HepG2 (cell line): ENCODE measurements around the gene PRR15L. TPM values are rescaled to one million over a fixed set of nuclear protein-coding genes. Genes with fewer than 3 reads are reported as not detected.

Source experiments
- ERF ChIP-seq: IDR thresholded peaks from 2 replicates; pipeline ENCODE4 v1.6.1; 2018; ENCODE audit warnings: missing biosample characterization, missing genetic modification reagents
- FOXC1 ChIP-seq: sonication (generic); formaldehyde crosslinking; IDR thresholded peaks from 2 replicates; pipeline ENCODE4 v1.8.0; 2022; ENCODE audit warnings: mild to moderate bottlenecking, missing genetic modification reagents, borderline replicate concordance
- HMG20B ChIP-seq: conservative IDR thresholded peaks from 2 replicates; pipeline ENCODE4 v1.6.1; 2016; ENCODE audit warnings: missing genetic modification reagents, missing compliant biosample characterization
- MIER3 ChIP-seq: IDR thresholded peaks from 2 replicates; pipeline ENCODE4 v1.6.1; 2016; ENCODE audit warnings: missing compliant biosample characterization, borderline replicate concordance
- NFE2L1 ChIP-seq: sonication (generic); formaldehyde crosslinking; IDR thresholded peaks from 2 replicates; pipeline ENCODE4 v1.4.0; 2020; ENCODE audit warnings: missing genetic modification reagents, mild to moderate bottlenecking, borderline replicate concordance
- RELA ChIP-seq: sonication (generic); formaldehyde crosslinking; IDR thresholded peaks from 2 replicates; pipeline ENCODE4 v1.4.0; 2020; ENCODE audit warnings: missing genetic modification reagents
- SALL2 ChIP-seq: sonication (generic); formaldehyde crosslinking; IDR thresholded peaks from 2 replicates; pipeline ENCODE4 v1.8.1; 2023; ENCODE audit warnings: mild to moderate bottlenecking, missing genetic modification reagents, inconsistent platforms
- ZMYM4 ChIP-seq: sonication (generic); formaldehyde crosslinking; IDR thresholded peaks from 2 replicates; pipeline ENCODE4 v1.8.1; 2023; ENCODE audit warnings: mild to moderate bottlenecking, missing genetic modification reagents
- ZNF232 ChIP-seq: sonication (generic); formaldehyde crosslinking; IDR thresholded peaks from 2 replicates; pipeline ENCODE4 v1.4.0; 2020; ENCODE audit warnings: missing genetic modification reagents, borderline replicate concordance
- ZNF563 ChIP-seq: sonication (generic); formaldehyde crosslinking; IDR thresholded peaks from 2 replicates; pipeline ENCODE4 v1.8.0; 2022; ENCODE audit warnings: mild to moderate bottlenecking, moderate library complexity, missing genetic modification reagents
- polyA plus RNA-seq, 8 experiments: library from polyadenylated mRNA; depleted of rRNA in 3 of 8; stranded (reverse) in 7 of 8; unstranded in 1 of 8; fragments of >200 nt; fragmentation: Illumina TruSeq in 4 of 8; extraction: Trizol in 4 of 8; gene quantifications; 2 replicates each; pipeline versions ENCODE4 v1.2.1 to v1.2.3, GENCODE V29; 2011 to 2016; ENCODE audit warnings: low read depth in 4 of 8, missing spikeins in 1 of 8, mixed read lengths in 1 of 8; ENCODE audit not compliant: insufficient read depth in 1 of 8
- total RNA-seq, 5 experiments: library from RNA; depleted of rRNA; stranded (reverse); fragments of >200 nt; fragmentation: Illumina TruSeq; extraction: Trizol; gene quantifications; 2 replicates each; pipeline ENCODE4 v1.2.3, GENCODE V29; 2016; ENCODE audit warnings: low read depth in 1 of 5
- TF ChIP-seq, protein P1 (sequence below): sonication (generic); formaldehyde crosslinking; IDR thresholded peaks from 2 replicates; pipeline ENCODE4 v1.5.0; 2020; ENCODE audit warnings: mild to moderate bottlenecking, missing genetic modification reagents
- TF ChIP-seq, protein P2 (sequence below): sonication (generic); formaldehyde crosslinking; conservative IDR thresholded peaks from 2 replicates; pipeline ENCODE4 v1.8.0; 2022; ENCODE audit warnings: low read depth, missing genetic modification reagents
- TF ChIP-seq, protein P3 (sequence below): sonication (generic); formaldehyde crosslinking; IDR thresholded peaks from 2 replicates; pipeline ENCODE4 v1.8.0; 2022; ENCODE audit warnings: mild to moderate bottlenecking, missing genetic modification reagents, borderline replicate concordance
- TF ChIP-seq, protein P4 (sequence below): sonication (generic); formaldehyde crosslinking; IDR thresholded peaks from 2 replicates; pipeline ENCODE4 v1.4.0; 2020; ENCODE audit warnings: missing genetic modification reagents, borderline replicate concordance
- TF ChIP-seq, protein P5 (sequence below): sonication (generic); formaldehyde crosslinking; IDR thresholded peaks from 2 replicates; pipeline ENCODE4 v1.9.0; 2021; ENCODE audit warnings: missing genetic modification reagents, borderline replicate concordance
- TF ChIP-seq, protein P6 (sequence below): sonication (generic); formaldehyde crosslinking; IDR thresholded peaks from 2 replicates; pipeline ENCODE4 v1.5.0; 2020; ENCODE audit warnings: missing genetic modification reagents

Gene PRR15L
- total and polyA plus RNA-seq, 2 of the 13 experiments (the other 11 are each of a cell fraction or from before 2014, with no cell fraction given): 0.44 to 2.0 TPM

DNA sequence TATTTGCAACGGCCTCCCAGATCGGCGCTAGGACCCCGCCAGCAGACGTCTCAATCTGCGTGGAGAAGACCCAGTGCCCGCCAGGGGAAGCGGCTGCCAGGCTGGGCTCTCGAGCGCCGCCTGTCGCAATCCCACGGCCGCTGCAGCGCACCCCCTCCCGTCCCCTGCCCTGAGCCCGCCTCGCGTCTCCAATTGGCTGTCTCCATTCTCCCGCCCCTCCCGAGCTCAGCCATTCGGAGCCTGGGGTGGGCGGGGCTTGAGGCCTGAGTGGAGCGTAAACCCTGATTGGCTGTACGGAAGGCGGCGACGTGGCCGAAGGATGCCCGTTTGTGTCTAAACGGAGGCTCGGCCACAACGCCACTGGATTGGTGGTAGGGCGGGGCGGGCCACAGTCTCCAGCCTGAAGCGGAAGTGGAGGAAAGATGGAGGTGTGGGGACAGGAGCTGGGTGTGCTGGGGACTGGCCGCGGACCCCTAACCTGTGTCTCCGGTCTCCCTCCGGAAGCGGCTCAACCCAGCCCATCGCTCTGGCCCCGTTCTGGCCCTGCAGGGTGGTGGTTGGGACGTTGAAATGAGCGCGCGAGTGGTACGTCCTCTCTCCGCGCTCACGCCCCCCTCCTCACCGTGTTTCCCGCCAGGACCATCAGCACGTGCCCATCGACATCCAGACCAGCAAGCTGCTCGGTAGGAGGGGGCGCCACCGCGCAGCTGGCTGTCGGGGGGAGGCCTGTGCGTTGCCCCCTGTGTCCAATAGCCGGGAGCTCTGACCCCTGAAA is 13.2 kb upstream of the PRR15L start, which contains the start of gene CDK5RAP3 (continued):
- TF ChIP-seq HMG20B (CRISPR knock-in tag): no peak
- TF ChIP-seq, protein P1, sequence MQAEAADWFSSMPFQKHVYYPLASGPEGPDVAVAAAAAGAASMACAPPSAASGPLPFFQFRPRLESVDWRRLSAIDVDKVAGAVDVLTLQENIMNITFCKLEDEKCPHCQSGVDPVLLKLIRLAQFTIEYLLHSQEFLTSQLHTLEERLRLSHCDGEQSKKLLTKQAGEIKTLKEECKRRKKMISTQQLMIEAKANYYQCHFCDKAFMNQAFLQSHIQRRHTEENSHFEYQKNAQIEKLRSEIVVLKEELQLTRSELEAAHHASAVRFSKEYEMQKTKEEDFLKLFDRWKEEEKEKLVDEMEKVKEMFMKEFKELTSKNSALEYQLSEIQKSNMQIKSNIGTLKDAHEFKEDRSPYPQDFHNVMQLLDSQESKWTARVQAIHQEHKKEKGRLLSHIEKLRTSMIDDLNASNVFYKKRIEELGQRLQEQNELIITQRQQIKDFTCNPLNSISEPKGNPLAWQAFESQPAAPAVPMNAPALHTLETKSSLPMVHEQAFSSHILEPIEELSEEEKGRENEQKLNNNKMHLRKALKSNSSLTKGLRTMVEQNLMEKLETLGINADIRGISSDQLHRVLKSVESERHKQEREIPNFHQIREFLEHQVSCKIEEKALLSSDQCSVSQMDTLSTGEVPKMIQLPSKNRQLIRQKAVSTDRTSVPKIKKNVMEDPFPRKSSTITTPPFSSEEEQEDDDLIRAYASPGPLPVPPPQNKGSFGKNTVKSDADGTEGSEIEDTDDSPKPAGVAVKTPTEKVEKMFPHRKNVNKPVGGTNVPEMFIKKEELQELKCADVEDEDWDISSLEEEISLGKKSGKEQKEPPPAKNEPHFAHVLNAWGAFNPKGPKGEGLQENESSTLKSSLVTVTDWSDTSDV (CRISPR knock-in tag): 0 out of 2 replicates have a peak, but pooled peaks have one; percentile 47
- TF ChIP-seq, protein P2, sequence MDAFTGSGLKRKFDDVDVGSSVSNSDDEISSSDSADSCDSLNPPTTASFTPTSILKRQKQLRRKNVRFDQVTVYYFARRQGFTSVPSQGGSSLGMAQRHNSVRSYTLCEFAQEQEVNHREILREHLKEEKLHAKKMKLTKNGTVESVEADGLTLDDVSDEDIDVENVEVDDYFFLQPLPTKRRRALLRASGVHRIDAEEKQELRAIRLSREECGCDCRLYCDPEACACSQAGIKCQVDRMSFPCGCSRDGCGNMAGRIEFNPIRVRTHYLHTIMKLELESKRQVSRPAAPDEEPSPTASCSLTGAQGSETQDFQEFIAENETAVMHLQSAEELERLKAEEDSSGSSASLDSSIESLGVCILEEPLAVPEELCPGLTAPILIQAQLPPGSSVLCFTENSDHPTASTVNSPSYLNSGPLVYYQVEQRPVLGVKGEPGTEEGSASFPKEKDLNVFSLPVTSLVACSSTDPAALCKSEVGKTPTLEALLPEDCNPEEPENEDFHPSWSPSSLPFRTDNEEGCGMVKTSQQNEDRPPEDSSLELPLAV: peak; percentile 85; the same call in 1 of the 2 replicates
- TF ChIP-seq, protein P3, sequence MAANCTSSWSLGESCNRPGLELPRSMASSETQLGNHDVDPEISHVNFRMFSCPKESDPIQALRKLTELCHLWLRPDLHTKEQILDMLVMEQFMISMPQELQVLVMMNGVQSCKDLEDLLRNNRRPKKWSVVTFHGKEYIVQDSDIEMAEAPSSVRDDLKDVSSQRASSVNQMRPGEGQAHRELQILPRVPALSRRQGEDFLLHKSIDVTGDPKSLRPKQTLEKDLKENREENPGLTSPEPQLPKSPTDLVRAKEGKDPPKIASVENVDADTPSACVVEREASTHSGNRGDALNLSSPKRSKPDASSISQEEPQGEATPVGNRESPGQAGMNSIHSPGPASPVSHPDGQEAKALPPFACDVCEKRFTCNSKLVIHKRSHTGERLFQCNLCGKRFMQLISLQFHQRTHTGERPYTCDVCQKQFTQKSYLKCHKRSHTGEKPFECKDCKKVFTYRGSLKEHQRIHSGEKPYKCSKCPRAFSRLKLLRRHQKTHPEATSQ (CRISPR knock-in tag): peak; percentile 92
- peak; percentile 95; the same call in 1 of the 2 replicates for TF ChIP-seq SALL2 (CRISPR knock-in tag)
- peak; percentile 65; the same call in 1 of the 2 replicates for TF ChIP-seq NFE2L1 (CRISPR knock-in tag)
- TF ChIP-seq, protein P4, sequence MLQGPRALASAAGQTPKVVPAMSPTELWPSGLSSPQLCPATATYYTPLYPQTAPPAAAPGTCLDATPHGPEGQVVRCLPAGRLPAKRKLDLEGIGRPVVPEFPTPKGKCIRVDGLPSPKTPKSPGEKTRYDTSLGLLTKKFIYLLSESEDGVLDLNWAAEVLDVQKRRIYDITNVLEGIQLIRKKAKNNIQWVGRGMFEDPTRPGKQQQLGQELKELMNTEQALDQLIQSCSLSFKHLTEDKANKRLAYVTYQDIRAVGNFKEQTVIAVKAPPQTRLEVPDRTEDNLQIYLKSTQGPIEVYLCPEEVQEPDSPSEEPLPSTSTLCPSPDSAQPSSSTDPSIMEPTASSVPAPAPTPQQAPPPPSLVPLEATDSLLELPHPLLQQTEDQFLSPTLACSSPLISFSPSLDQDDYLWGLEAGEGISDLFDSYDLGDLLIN (CRISPR knock-in tag): peak; percentile 82; the same call in 1 of the 2 replicates
- TF ChIP-seq, protein P5, sequence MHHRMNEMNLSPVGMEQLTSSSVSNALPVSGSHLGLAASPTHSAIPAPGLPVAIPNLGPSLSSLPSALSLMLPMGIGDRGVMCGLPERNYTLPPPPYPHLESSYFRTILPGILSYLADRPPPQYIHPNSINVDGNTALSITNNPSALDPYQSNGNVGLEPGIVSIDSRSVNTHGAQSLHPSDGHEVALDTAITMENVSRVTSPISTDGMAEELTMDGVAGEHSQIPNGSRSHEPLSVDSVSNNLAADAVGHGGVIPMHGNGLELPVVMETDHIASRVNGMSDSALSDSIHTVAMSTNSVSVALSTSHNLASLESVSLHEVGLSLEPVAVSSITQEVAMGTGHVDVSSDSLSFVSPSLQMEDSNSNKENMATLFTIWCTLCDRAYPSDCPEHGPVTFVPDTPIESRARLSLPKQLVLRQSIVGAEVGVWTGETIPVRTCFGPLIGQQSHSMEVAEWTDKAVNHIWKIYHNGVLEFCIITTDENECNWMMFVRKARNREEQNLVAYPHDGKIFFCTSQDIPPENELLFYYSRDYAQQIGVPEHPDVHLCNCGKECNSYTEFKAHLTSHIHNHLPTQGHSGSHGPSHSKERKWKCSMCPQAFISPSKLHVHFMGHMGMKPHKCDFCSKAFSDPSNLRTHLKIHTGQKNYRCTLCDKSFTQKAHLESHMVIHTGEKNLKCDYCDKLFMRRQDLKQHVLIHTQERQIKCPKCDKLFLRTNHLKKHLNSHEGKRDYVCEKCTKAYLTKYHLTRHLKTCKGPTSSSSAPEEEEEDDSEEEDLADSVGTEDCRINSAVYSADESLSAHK: no peak; the same call in 1 of the 2 replicates
- TF ChIP-seq RELA (CRISPR knock-in tag): peak; percentile 64; the same call in 1 of the 2 replicates
- TF ChIP-seq, protein P6, sequence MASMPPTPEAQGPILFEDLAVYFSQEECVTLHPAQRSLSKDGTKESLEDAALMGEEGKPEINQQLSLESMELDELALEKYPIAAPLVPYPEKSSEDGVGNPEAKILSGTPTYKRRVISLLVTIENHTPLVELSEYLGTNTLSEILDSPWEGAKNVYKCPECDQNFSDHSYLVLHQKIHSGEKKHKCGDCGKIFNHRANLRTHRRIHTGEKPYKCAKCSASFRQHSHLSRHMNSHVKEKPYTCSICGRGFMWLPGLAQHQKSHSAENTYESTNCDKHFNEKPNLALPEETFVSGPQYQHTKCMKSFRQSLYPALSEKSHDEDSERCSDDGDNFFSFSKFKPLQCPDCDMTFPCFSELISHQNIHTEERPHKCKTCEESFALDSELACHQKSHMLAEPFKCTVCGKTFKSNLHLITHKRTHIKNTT (CRISPR knock-in tag): 0 out of 2 replicates have a peak, but pooled peaks have one; percentile 37
- peak; percentile 87 for TF ChIP-seq ERF (CRISPR knock-in tag)
- TF ChIP-seq MIER3 (CRISPR knock-in tag): peak; percentile 90
- peak; percentile 97 for TF ChIP-seq ZMYM4 (CRISPR knock-in tag)
- peak; percentile 93 for TF ChIP-seq FOXC1 (CRISPR knock-in tag)
- peak; percentile 57; the same call in 1 of the 2 replicates for TF ChIP-seq ZNF232 (CRISPR knock-in tag)
- peak; percentile 98 for TF ChIP-seq ZNF563 (CRISPR knock-in tag)
